NCI-H345 treated with DMSO at 0.1 percent for 48 hours (cell line): ENCODE results near the gene PRPF31.
"Not testable (repeated sequence)": the region's sequence is repeated elsewhere in the genome, so short reads cannot be mapped to it uniquely, and the experiment has no call there.

ENCODE experiments used
- DNase-seq: peaks from one replicate; lab custom pipeline; 2025; ENCODE audit not compliant: unreplicated experiment; lab: John Stamatoyannopoulos, UW

Gene PRPF31

DNA sequence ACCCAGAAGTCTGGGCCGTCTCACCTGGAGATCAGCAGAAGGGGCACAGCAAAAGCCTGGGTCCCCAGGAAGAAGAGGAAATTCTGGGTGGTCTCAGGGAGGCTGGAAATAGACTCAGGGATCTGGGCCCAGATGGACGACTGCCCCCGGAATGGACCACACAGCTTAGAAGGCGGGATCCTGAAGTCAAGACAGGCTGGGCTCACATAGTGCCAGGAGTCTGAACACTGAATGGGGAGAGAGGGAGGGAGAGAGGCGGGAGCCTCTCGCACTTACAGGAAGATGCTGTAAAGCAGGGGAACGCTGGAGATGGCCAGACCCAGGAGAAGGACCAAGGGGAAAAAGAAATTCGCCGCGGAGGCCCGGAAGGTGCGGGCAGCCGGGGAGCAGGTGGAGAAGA, 45.3 kb downstream of the PRPF31 start:
- DNase-seq = no peak

- peak; percentile 32 for DNase-seq
Observed at GRCh38 chr19:54162241-54162805, 46.8 kb downstream of the PRPF31 start.

DNA sequence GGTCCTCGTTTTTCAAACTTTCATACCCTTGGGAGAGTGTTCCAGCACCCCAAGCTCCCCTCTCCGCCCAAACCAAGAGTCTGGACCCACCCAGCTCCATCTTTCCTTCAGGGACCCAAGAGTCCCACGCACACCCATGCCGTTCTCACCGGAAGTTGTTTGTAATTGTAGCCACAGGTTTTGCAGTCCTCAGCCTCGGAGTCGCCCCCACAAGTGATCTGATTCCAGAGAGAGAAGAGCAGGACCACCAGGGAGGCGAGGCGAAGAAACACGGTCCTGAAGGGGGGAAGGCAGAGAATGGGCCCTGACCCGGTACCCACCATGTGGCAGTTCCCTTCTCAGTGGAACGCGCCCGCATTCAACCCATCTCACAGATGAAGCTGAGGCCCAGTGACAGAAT, 47.3 kb downstream of the PRPF31 start:
- no peak for DNase-seq

GRCh38 chr19:54164369-54165068, 49.0 kb downstream of the PRPF31 start:
- DNase-seq = no peak

GRCh38 chr19:54165222-54165621, 49.7 kb downstream of the PRPF31 start:
- no peak for DNase-seq

DNA sequence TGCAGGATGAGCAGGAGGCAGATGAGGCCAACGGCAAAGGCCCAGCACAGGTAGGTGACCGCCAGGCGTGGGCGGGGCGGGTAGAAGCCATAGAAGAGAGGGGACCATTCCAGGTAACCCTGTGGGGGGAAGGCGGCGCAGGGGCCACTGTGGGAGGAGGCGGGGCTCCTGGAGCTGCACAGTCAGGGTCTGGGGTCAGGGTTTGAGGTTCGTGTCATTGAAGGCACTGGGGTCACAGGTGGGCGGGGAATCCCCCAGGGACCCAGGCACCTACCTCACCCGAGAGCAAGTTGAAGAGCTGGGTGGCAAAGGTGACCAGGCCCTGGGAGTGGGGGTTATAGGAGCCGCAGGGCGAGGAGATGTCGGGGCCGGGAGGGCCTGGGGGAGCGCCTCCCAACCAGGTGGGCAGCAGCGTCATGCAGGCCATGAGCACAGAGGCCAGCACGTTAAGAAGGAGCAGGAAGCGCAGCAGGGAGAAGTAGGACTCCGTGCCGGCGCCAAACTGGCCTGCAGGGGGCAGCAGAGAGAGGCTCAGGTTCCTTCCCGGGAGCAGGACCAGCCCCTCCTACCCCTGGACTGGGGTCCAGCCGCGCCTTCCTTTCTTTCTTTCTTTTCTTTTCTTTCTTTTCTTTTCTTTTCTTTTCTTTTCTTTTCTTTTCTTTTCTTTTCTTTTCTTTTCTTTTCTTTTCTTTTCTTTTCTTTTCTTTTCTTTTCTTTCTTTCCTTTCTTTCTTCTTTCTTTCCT, 52.8 kb downstream of the PRPF31 start:
- DNase-seq = peak; percentile 10

DNA sequence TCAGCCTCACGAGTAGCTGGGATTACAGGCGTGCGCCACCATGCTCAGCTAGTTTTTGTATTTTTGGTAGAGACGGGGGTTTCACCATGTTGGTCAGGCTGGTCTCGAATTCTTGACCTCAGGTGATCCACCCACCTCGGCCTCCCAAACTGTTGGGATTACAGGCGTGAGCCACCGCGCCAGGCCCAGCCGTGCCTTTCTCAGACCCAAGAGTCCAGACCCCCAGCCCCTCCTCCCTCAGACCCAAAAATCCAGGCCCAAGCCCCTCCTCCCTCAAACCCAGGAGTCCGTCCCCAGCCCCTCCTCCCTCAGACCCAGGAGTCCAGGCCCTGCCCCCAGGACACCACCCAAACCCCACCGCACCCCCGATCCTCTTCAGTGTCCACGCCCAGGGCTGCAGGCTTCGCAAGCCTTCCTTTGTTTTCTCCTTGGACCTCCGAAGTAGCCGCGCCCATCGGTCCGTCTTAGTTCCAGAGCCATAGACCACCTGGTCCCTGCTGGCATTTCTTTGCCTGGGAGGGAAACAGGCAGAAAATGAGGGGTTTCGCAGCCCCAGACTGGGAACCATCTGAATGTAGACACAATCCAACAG, 53.7 kb downstream of the PRPF31 start:
- DNase-seq = no peak

DNA sequence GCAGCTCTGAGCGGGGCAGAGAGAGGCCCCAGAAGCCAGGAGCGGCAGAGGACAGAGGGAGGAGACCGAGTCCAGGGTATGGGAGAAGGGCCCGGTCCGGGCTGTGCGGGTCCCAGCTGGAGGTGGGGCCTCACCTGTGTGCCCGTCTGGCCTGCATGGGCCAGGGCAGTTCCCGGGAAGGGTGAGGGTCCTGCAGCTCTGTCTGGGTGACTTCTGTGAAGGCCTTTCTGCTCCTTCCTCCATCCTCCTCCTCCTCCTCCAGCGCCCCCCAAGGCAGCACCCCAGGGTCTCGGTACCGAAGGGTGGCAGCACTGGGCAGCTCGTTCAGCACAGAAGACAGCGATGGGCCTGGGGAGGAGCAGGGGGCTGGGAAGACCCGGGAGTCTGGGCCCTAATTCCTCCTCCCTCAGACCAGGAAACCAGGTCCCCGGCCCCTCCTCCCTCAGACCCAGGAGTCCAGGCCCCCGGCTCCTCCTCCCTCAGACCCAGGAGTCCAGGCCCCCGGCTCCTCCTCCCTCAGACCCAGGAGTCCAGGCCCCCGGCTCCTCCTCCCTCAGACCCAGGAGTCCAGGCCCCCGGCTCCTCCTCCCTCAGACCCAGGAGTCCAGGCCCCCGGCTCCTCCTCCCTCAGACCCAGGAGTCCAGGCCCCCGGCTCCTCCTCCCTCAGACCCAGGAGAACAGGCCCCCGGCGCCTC, 56.3 kb downstream of the PRPF31 start:
- DNase-seq = not testable (repeated sequence)

DNA sequence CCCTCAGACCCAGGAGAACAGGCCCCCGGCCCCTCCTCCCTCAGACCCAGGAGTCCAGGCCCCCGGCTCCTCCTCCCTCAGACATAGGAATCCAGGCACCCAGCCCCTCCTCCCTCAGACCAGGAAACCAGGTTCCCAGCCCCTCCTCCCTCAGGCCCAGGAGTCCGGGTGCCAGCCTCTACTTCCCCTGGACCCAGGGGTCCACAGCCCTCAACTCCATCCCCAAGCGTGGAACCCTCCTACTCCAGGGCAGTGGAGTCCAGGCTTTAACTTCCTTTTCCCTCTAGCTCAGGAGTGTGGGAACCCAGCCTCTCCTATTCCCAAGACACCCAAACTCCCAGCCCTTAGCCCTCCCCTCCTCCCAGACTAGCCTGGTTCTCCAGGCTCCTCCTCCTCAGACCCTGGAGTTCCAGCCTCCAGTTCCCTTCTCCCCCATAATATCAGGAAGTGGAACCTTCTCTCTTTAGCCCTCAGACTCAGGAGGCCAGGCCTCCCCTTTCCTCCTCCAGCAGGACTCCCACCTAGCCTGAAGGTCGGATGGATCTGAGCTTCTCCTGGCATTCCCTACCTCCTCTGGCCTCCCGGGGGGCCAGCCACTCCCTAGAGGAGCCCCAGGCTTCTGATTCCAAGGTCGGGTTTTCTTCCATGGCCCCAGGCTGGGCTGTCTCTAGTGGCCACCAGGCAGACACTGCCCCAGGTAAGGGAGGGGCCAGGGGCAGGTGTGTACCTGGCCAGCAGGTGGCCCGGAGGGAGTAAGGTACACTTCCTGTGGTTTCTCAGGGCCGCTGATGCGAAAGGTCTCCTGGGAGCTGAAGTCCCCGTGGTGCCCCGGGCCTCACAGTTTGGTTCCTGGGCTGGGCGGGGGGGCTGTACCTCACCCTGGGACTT, 57.2 kb downstream of the PRPF31 start, which contains the start of gene TMC4:
Gene TMC4 (minus strand): TSS at position 690 of the 888 bp plus-strand sequence. CDS start 43 bp downstream, at position 647.
- DNase-seq = peak; percentile 60

DNA sequence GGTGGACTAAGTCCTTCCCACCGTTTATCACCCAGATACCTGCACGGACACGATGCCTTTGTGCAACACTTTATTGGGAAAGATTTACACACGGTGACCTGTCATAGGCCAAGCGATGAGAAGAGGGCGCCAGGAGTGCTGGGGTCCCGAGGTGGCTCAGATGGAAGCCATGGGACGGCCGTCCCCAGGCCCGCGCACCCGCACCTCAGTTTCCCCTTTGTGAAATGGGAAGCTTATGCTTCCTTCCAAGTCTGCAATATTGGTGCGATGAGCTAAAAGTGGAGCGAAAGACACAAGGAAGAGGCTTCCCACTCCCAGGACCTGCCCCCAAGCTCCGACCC, 57.8 kb downstream of the PRPF31 start:
- DNase-seq = no peak

DNA sequence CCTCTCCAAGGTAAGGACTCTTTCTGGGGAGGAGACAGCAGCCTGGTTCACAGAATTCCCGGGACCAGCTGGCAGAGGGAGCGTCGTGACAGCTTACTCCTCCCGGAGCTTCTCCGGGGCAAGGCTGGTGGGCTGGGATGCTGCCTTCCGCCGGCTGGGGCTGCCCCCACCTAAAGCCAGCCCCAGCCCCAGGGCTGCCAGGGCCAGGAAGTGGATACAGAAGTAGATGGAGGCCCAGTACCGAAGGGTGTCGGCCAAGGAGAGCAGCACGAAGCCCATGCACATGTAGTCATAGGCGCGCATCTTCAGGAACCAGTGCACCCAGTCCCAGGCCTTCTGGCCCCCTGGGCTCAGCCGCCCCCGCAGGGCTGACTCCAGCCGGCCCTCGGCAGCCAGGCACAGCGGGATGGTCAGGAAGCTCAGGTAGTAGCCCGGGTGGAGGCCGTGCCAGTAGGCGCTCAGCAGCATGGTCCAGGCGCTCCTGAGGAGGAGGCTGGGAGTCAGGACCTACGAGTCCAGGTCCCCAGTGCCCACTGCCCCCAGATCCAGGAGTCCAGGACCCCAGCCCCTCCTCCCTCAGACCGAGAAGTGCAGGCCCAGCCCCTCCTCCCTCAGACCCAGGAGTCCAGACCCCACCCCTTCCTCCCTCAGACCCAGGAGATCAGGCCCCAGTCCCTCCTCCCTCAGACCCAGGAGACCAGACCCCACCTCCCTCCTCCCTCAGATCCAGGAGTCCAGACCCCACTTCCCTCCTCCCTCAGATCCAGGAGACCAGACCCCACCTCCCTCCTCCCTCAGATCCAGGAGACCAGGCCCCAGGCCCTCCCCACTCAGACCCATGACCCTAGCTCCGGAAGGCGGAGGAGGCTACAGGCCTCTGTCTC, 58.6 kb downstream of the PRPF31 start:
- DNase-seq = no peak

DNA sequence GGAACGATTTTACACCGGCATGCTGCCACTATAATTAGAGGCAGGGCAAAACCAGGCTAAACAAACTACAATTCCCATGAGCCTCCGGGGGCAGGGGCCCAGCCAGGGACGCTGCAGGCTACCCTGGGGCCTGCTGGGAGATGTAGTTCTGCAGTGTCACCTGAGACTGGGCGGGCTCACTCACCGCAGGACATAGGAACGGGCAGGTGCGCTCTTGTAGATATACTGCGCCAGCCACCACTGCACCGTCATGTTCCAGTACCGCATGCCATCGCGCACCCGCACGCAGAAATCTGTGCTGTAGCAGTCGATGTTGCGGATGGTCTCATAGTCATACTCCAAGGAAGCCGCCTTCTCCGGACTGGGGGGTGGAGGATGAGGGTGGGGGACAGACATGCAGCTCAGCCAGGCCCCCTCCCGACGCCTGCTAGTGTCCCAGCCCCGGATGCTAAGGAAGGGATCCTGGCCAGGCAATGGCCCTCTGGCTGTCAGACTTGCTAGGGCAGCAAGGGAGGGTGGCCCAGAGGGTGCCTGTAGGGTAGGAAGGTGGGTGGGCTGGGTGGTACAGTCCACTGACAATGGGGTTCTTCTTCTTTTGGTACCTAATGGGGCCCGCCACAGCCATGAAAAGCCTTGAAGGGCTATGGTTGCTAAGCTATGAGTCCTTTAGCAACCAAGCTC, 63.2 kb downstream of the PRPF31 start:
- DNase-seq = no peak

GRCh38 chr19:54179262-54179852, 63.8 kb downstream of the PRPF31 start:
- no peak for DNase-seq

GRCh38 chr19:54179921-54180461, 64.4 kb downstream of the PRPF31 start:
- DNase-seq = no peak

- no peak for DNase-seq
Observed at GRCh38 chr19:54180691-54181091, 65.1 kb downstream of the PRPF31 start.
